ENCODE results near the gene MBD5. TPM values are rescaled to one million over a fixed set of nuclear protein-coding genes. Genes with fewer than 3 reads are reported as not detected.
"Not testable (repeated sequence)": the region's sequence is repeated elsewhere in the genome, so short reads cannot be mapped to it uniquely, and the experiment has no call there.

MBD5 gene
- total and polyA plus RNA-seq, 4 donors = 5.7 to 140 (median 21.2) TPM

DNA sequence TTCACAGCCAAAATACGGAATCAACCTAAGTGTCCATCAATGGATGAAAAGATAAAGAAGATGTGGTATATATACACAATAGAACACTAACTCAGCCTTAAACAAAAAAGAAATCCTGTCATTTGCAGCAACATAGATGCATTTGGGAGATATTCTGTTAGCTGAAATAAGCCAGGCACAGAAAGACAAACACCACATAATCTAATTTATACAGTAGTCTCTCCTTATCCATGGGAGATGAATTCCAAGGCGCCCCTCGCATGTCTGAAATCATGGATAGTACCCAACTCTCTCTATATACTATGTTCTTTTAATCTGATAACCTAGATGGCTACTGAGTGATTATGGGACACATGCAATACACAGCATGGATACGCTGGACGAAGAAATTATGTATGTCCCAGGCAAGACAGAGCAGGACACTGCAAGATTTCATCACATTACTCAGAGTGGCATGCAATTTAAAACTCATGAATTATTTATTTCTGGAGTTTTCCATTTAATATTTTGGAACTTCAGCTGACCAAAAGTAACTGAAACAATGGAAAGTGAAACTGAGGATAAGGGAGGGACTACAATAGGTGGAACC is 39.9 kb upstream of the MBD5 start:
- H3K27ac ChIP-seq (ENCODE audit: low read depth in 1 of 2, low read length in 1 of 2) = no peak overlapping the region
- peak overlapping the region in 1 of 2 donors; percentile 8 for H3K9ac ChIP-seq (ENCODE audit: insufficient read depth in 1 of 2, low read length in 2 of 2)
- TF ChIP-seq, protein P1, sequence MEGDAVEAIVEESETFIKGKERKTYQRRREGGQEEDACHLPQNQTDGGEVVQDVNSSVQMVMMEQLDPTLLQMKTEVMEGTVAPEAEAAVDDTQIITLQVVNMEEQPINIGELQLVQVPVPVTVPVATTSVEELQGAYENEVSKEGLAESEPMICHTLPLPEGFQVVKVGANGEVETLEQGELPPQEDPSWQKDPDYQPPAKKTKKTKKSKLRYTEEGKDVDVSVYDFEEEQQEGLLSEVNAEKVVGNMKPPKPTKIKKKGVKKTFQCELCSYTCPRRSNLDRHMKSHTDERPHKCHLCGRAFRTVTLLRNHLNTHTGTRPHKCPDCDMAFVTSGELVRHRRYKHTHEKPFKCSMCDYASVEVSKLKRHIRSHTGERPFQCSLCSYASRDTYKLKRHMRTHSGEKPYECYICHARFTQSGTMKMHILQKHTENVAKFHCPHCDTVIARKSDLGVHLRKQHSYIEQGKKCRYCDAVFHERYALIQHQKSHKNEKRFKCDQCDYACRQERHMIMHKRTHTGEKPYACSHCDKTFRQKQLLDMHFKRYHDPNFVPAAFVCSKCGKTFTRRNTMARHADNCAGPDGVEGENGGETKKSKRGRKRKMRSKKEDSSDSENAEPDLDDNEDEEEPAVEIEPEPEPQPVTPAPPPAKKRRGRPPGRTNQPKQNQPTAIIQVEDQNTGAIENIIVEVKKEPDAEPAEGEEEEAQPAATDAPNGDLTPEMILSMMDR (IDR thresholded peaks at IDR 0.05; ENCODE audit: control extremely low read depth, extremely low read depth) = no peak
- H3K27me3 ChIP-seq (ENCODE audit: control insufficient read depth in 3 of 3, insufficient read depth in 3 of 3, low read length in 2 of 3) = no peaks in the 10 kb centered on the region
- ATAC-seq (ENCODE audit: insufficient read depth, low FRiP score) (no peak), DNase-seq (no peak)
- peaks cover 0 to 4% (median 2%) of the 10 kb centered on the region in 4 donors for H3K36me3 ChIP-seq (ENCODE audit: control insufficient read depth in 4 of 4, insufficient read depth in 4 of 4, low read length in 4 of 4)
- no peaks in the 10 kb centered on the region for H3K9me3 ChIP-seq (ENCODE audit: control insufficient read depth in 4 of 4, insufficient read depth in 3 of 4, low read length in 3 of 4)
- H3K4me1 ChIP-seq (ENCODE audit: control insufficient read depth in 5 of 5, insufficient read depth in 5 of 5, low read length in 5 of 5) = peaks cover 0 to 9% (median 0%) of the 10 kb centered on the region in 5 donors
- no peak overlapping the region for H3K4me3 ChIP-seq
- 90 to 95% methylated on average over 5 of the region's 5 CpGs for WGBS, 2 donors

DNA sequence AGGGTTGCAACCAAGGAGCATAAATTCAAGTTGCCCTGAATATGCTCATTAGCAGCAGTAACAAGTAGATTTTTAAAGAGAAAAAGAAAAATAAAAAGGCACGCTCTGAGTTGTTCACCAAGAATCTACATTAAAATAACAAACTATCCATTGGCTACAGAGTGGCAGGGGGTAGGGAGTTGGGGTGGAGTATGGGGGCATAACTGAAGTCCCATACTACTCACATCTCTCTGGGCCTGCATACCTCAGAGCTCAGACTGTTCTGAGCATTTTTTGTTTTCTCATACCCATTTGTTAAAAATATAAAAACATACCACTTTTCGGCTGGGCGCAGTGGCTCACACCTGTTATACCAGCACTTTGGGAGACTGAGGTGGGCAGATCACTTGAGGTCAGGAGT is 31.8 kb upstream of the MBD5 start:
- DNase-seq = no peak

DNA sequence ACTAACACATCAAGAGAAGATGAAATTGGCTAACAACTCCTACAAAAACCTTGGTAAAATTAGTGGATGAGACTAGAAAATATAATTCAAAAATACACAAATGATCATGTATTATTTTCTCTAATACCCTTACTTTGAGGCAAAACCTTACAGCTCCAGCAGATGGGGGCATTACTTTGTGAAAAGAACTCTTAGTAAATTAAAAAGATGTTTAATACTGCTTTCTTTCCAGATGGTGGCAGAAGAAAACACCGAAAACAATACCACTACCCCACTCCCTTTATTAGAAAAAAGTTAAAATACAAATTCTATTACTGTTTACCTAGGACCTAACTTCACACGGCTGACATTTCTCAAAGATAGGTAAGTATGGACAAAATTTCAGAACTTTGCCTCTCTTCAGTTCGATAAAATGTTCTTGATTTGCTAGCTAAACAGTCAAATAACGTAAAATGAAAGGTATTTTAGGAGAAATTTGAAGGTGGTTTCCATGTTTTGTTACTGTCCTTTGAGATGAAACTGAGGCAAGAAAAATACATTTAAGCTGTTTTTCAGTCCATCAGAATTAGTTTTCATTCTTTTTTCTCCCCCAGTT is 31.0 kb upstream of the MBD5 start:
- WGBS, 2 donors = 47 to 59% methylated on average over 4 of the region's 4 CpGs
- DNase-seq (peak; percentile 24 to 80 (median 80)), ATAC-seq (ENCODE audit: insufficient read depth, low FRiP score) (no peak)
- Histone ChIP-seq H3K4me3 (no peak overlapping the region), H3K27me3 (ENCODE audit: control insufficient read depth in 3 of 3, insufficient read depth in 3 of 3, low read length in 2 of 3) (no peaks in the 10 kb centered on the region), H3K4me1 (ENCODE audit: control insufficient read depth in 5 of 5, insufficient read depth in 5 of 5, low read length in 5 of 5) (peaks cover 0 to 4% (median 0%) of the 10 kb centered on the region in 5 donors), H3K36me3 (ENCODE audit: control insufficient read depth in 4 of 4, insufficient read depth in 4 of 4, low read length in 4 of 4) (no peaks in the 10 kb centered on the region), H3K27ac (ENCODE audit: low read depth in 1 of 2, low read length in 1 of 2) (no peak overlapping the region), H3K9ac (ENCODE audit: insufficient read depth in 1 of 2, low read length in 2 of 2) (no peak overlapping the region), H3K9me3 (ENCODE audit: control insufficient read depth in 4 of 4, insufficient read depth in 3 of 4, low read length in 3 of 4) (no peaks in the 10 kb centered on the region)
- TF ChIP-seq, protein P1 (IDR thresholded peaks at IDR 0.05; ENCODE audit: control extremely low read depth, extremely low read depth) = peak; percentile 49

More for the DNA sequence above, 31.8 kb upstream of the MBD5 start:
- TF ChIP-seq, protein P1 (IDR thresholded peaks at IDR 0.05; ENCODE audit: control extremely low read depth, extremely low read depth) = no peak
- H3K4me1 ChIP-seq (ENCODE audit: control insufficient read depth in 5 of 5, insufficient read depth in 5 of 5, low read length in 5 of 5) = peaks cover 0 to 4% (median 0%) of the 10 kb centered on the region in 5 donors
- H3K9ac ChIP-seq (ENCODE audit: insufficient read depth in 1 of 2, low read length in 2 of 2) = no peak overlapping the region
- H3K27me3 ChIP-seq (ENCODE audit: control insufficient read depth in 3 of 3, insufficient read depth in 3 of 3, low read length in 2 of 3) = no peaks in the 10 kb centered on the region
- no peak for ATAC-seq (ENCODE audit: insufficient read depth, low FRiP score)
- no peak overlapping the region for H3K4me3 ChIP-seq
- no peak overlapping the region for H3K27ac ChIP-seq (ENCODE audit: low read depth in 1 of 2, low read length in 1 of 2)
- no peaks in the 10 kb centered on the region for H3K9me3 ChIP-seq (ENCODE audit: control insufficient read depth in 4 of 4, insufficient read depth in 3 of 4, low read length in 3 of 4)
- no peaks in the 10 kb centered on the region for H3K36me3 ChIP-seq (ENCODE audit: control insufficient read depth in 4 of 4, insufficient read depth in 4 of 4, low read length in 4 of 4)
- WGBS, 2 donors = 96 to 97% methylated on average over 3 of the region's 3 CpGs

DNA sequence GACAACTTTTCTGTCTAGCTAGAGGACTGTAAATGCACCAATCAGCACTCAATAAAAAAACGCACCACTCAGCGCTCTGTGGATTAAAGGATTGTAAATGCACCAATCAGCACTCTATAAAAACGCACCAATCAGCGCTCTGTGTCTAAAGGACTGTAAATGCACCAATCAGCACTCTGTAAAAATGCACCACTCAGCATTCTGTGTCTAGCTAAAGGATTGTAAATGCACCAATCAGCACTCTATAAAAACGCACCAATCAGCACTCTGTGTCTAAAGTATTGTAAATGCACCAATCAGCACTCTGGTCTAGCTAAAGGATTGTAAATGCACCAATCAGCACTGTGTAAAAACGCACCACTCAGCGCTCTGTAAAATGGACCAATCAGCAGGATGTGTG is 25.9 kb upstream of the MBD5 start:
- not testable (repeated sequence) for DNase-seq; H3K9ac ChIP-seq (ENCODE audit: insufficient read depth in 1 of 2, low read length in 2 of 2); H3K27me3 ChIP-seq (ENCODE audit: control insufficient read depth in 3 of 3, insufficient read depth in 3 of 3, low read length in 2 of 3); H3K4me3 ChIP-seq; H3K9me3 ChIP-seq (ENCODE audit: control insufficient read depth in 4 of 4, insufficient read depth in 3 of 4, low read length in 3 of 4); H3K36me3 ChIP-seq (ENCODE audit: control insufficient read depth in 4 of 4, insufficient read depth in 4 of 4, low read length in 4 of 4); H3K27ac ChIP-seq (ENCODE audit: low read depth in 1 of 2, low read length in 1 of 2); ATAC-seq (ENCODE audit: insufficient read depth, low FRiP score); H3K4me1 ChIP-seq (ENCODE audit: control insufficient read depth in 5 of 5, insufficient read depth in 5 of 5, low read length in 5 of 5)
- 98% methylated on average over 7 of the region's 7 CpGs for WGBS, 2 donors
